Measurements from ENCODE around the gene CBX8. TPM values are rescaled to one million over a fixed set of nuclear protein-coding genes. Genes with fewer than 3 reads are reported as not detected.

The CBX8 gene
- total RNA-seq, 4 donors from 2014 or later, result 2.3 to 6.4 (median 3.1) TPM

GRCh38 chr17:79771276-79771675 lies 25.6 kb downstream of the CBX8 start:
- Histone ChIP-seq H3K4me3 (no peak overlapping the region), H3K27ac (no peak overlapping the region), H3K36me3 (no peaks in the 10 kb centered on the region), H3K4me1 (peaks cover 6% of the 10 kb centered on the region), H3K9me3 (no peaks in the 10 kb centered on the region), H3K27me3 (peaks cover 70% of the 10 kb centered on the region)
- TF ChIP-seq POLR2A (IDR thresholded peaks at IDR 0.05) (no peak), EP300 (IDR thresholded peaks at IDR 0.05) (no peak), POLR2AphosphoS5 (IDR thresholded peaks at IDR 0.05) (no peak), CTCF (IDR thresholded peaks at IDR 0.05) (no peak)
- no peak for DNase-seq (ENCODE audit: low spot score in 2 of 2)
- WGBS, result 88% methylated on average over 6 of the region's 6 CpGs

GRCh38 chr17:79769570-79770506 lies 27.0 kb downstream of the CBX8 start:
- Histone ChIP-seq H3K27ac (no peak overlapping the region), H3K36me3 (no peaks in the 10 kb centered on the region), H3K4me3 (no peak overlapping the region), H3K27me3 (peaks cover 57% of the 10 kb centered on the region), H3K9me3 (no peaks in the 10 kb centered on the region), H3K4me1 (peaks cover 6% of the 10 kb centered on the region)
- DNase-seq (ENCODE audit: low spot score in 2 of 2), result no peak
- WGBS, result 81% methylated on average over 19 of the region's 28 CpGs
- TF ChIP-seq POLR2A (IDR thresholded peaks at IDR 0.05) (no peak), POLR2AphosphoS5 (IDR thresholded peaks at IDR 0.05) (no peak), CTCF (IDR thresholded peaks at IDR 0.05) (no peak), EP300 (IDR thresholded peaks at IDR 0.05) (no peak)

GRCh38 chr17:79765708-79766107 lies 31.2 kb downstream of the CBX8 start:
- TF ChIP-seq CTCF (IDR thresholded peaks at IDR 0.05), result no peak
- no peak for TF ChIP-seq POLR2AphosphoS5 (IDR thresholded peaks at IDR 0.05)
- no peak for TF ChIP-seq EP300 (IDR thresholded peaks at IDR 0.05)
- no peak for TF ChIP-seq POLR2A (IDR thresholded peaks at IDR 0.05)
- peaks cover 6% of the 10 kb centered on the region for H3K4me1 ChIP-seq

GRCh38 chr17:79761894-79762589 lies 34.8 kb downstream of the CBX8 start:
- 69% methylated on average over 15 of the region's 19 CpGs for WGBS
- no peak for DNase-seq (ENCODE audit: low spot score in 2 of 2)
- Histone ChIP-seq H3K36me3 (no peaks in the 10 kb centered on the region), H3K9me3 (no peaks in the 10 kb centered on the region), H3K4me1 (no peaks in the 10 kb centered on the region), H3K27ac (no peak overlapping the region), H3K4me3 (no peak overlapping the region), H3K27me3 (peaks cover 10% of the 10 kb centered on the region)
- TF ChIP-seq POLR2AphosphoS5 (IDR thresholded peaks at IDR 0.05), result no peak
- TF ChIP-seq POLR2A (IDR thresholded peaks at IDR 0.05), result no peak
- no peak for TF ChIP-seq EP300 (IDR thresholded peaks at IDR 0.05)
- no peak for TF ChIP-seq CTCF (IDR thresholded peaks at IDR 0.05)

More at GRCh38 chr17:79765708-79766107, 31.2 kb downstream of the CBX8 start:
- H3K27me3 ChIP-seq, result peaks cover 23% of the 10 kb centered on the region
- no peak overlapping the region for H3K4me3 ChIP-seq
- no peaks in the 10 kb centered on the region for H3K36me3 ChIP-seq
- DNase-seq (ENCODE audit: low spot score in 2 of 2), result no peak
- H3K27ac ChIP-seq, result no peak overlapping the region
- 73% methylated on average over 3 of the region's 3 CpGs for WGBS
- no peaks in the 10 kb centered on the region for H3K9me3 ChIP-seq
